SK-N-SH treated with all-trans-retinoic acid at 6 μM for 48 hours (cell line): Measurements from ENCODE around the gene BAX.

Experiments used
- ATAC-seq: fragments of 200-7000 bp; cut with Tn5 transposase; 3 replicates; pipeline ENCODE4 v1.9.1; 2020; ENCODE audit warnings: mild to moderate bottlenecking, moderate library complexity
- ARNTL ChIP-seq: fragments of 450-650 bp; formaldehyde crosslinking; IDR thresholded peaks from 2 replicates; pipeline ENCODE4 v1.5.0; 2020; ENCODE audit warnings: low read depth, mild to moderate bottlenecking, moderate library complexity, borderline replicate concordance
- BACH2 ChIP-seq: fragments of 250-450 bp; sonication (Bioruptor Pico); IDR thresholded peaks from 2 replicates; pipeline ENCODE4 v1.9.0; 2021; ENCODE audit warnings: mild to moderate bottlenecking, borderline replicate concordance
- ESRRG ChIP-seq: fragments of 250-450 bp; sonication (Bioruptor Pico); IDR thresholded peaks from 2 replicates; pipeline ENCODE4 v1.6.1; 2021; ENCODE audit warnings: mild to moderate bottlenecking
- GLIS3 ChIP-seq: fragments of 250-450 bp; sonication (Bioruptor Pico); IDR thresholded peaks from 2 replicates; pipeline ENCODE4 v1.5.0; 2020; ENCODE audit warnings: mild to moderate bottlenecking, moderate library complexity
- ISL1 ChIP-seq: fragments of 250-450 bp; sonication (Bioruptor Pico); IDR thresholded peaks from 2 replicates; pipeline ENCODE4 v2.1.2; 2022; ENCODE audit warnings: mild to moderate bottlenecking, moderate library complexity
- OSR1 ChIP-seq: fragments of 250-450 bp; sonication (Bioruptor Pico); IDR thresholded peaks from 2 replicates; pipeline ENCODE4 v1.8.0; 2022; ENCODE audit warnings: moderate library complexity, mild to moderate bottlenecking, inconsistent platforms
- RARB ChIP-seq: fragments of 250-450 bp; sonication (Bioruptor Pico); IDR thresholded peaks from 2 replicates; pipeline ENCODE4 v1.8.0; 2021; ENCODE audit warnings: mild to moderate bottlenecking, moderate library complexity
- SNAI2 ChIP-seq: fragments of 250-450 bp; sonication (Bioruptor Pico); IDR thresholded peaks from 2 replicates; pipeline ENCODE4 v1.5.0; 2020; ENCODE audit warnings: mild to moderate bottlenecking, moderate library complexity
- TCF4 ChIP-seq: fragments of 250-450 bp; sonication (Bioruptor Pico); IDR thresholded peaks from 2 replicates; pipeline ENCODE4 v1.8.0; 2021; ENCODE audit warnings: mild to moderate bottlenecking, moderate library complexity, borderline replicate concordance
- TOX ChIP-seq: fragments of 250-450 bp; sonication (Bioruptor Pico); IDR thresholded peaks from 2 replicates; pipeline ENCODE4 v1.8.0; 2021; ENCODE audit warnings: mild to moderate bottlenecking, moderate library complexity, borderline replicate concordance
- ZC3H10 ChIP-seq: fragments of 250-450 bp; sonication (Bioruptor Pico); IDR thresholded peaks from 2 replicates; pipeline ENCODE4 v1.5.1; 2021; ENCODE audit warnings: mild to moderate bottlenecking, moderate library complexity
- ZFP3 ChIP-seq: fragments of 250-450 bp; sonication (Bioruptor Pico); IDR thresholded peaks from 2 replicates; pipeline ENCODE4 v1.5.0; 2020; ENCODE audit warnings: mild to moderate bottlenecking, moderate library complexity
- ZFP30 ChIP-seq: fragments of 450-650 bp; formaldehyde crosslinking; IDR thresholded peaks from 2 replicates; pipeline ENCODE4 v1.5.0; 2022; ENCODE audit warnings: mild to moderate bottlenecking, moderate library complexity
- ZNF565 ChIP-seq: fragments of 450-650 bp; formaldehyde crosslinking; conservative IDR thresholded peaks from 2 replicates; pipeline ENCODE4 v1.5.0; 2020; ENCODE audit warnings: low read depth, mild to moderate bottlenecking, moderate library complexity
- ZNF70 ChIP-seq: fragments of 450-650 bp; formaldehyde crosslinking; IDR thresholded peaks from 2 replicates; pipeline ENCODE4 v1.5.0; 2020; ENCODE audit warnings: mild to moderate bottlenecking, moderate library complexity
- ZNF8 ChIP-seq: fragments of 450-650 bp; formaldehyde crosslinking; IDR thresholded peaks from 2 replicates; pipeline ENCODE4 v1.5.0; 2020; ENCODE audit warnings: mild to moderate bottlenecking, moderate library complexity
- TF ChIP-seq, protein P1 (sequence below): fragments of 250-450 bp; sonication (Bioruptor Pico); IDR thresholded peaks from 2 replicates; pipeline ENCODE4 v1.5.1; 2020; ENCODE audit warnings: low read depth, mild to moderate bottlenecking, moderate library complexity
- TF ChIP-seq, protein P2 (sequence below): fragments of 250-450 bp; sonication (Bioruptor Pico); IDR thresholded peaks from 2 replicates; pipeline ENCODE4 v1.8.0; 2020; ENCODE audit warnings: mild to moderate bottlenecking, moderate library complexity, borderline replicate concordance
- TF ChIP-seq, protein P3 (sequence below): fragments of 250-450 bp; sonication (Bioruptor Pico); IDR thresholded peaks from 2 replicates; pipeline ENCODE4 v1.5.1; 2021; ENCODE audit warnings: mild to moderate bottlenecking, moderate library complexity
- TF ChIP-seq, protein P4 (sequence below): fragments of 250-450 bp; sonication (Bioruptor Pico); IDR thresholded peaks from 2 replicates; pipeline ENCODE4 v1.8.0; 2021; ENCODE audit warnings: low read depth, mild to moderate bottlenecking, moderate library complexity, borderline replicate concordance
- TF ChIP-seq, protein P5 (sequence below): fragments of 250-450 bp; sonication (Bioruptor Pico); IDR thresholded peaks from 2 replicates; pipeline ENCODE4 v1.5.0; 2020; ENCODE audit warnings: mild to moderate bottlenecking, moderate library complexity

The BAX gene

DNA sequence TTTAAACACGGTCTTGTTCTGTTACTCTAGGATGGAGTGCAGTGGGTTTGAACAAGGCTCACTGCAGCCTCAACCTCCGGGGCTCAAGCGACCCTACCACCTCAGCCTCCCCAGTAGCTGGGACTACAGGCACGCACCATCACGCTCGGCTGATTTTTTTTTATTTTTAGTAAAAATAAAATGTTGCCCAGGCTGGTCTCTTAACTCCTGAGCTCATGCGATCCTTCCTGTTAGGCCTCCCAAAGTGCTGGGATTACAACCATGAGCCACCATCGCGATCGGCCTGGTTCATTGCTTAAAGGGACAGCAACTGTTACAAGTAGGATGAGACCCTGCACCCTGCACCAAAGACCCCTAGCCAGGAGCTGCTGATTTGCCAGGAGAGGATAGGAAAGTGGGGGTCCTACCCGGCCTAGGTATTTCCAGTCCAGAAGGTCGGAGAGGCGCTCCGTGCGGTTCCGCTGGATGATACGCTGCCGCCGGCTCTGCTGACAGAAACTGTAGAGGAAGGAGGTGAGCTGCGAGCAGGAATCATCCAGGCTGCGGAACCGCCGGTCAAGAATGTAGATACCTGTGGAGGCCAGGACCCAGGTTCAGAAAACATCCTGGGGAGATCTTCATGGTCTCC, 15.6 kb downstream of the BAX start:
- TF ChIP-seq BACH2 (CRISPR knock-in tag) = no peak
- TF ChIP-seq ESRRG (CRISPR knock-in tag) = no peak
- no peak for TF ChIP-seq TOX (CRISPR knock-in tag)
- TF ChIP-seq, protein P1, sequence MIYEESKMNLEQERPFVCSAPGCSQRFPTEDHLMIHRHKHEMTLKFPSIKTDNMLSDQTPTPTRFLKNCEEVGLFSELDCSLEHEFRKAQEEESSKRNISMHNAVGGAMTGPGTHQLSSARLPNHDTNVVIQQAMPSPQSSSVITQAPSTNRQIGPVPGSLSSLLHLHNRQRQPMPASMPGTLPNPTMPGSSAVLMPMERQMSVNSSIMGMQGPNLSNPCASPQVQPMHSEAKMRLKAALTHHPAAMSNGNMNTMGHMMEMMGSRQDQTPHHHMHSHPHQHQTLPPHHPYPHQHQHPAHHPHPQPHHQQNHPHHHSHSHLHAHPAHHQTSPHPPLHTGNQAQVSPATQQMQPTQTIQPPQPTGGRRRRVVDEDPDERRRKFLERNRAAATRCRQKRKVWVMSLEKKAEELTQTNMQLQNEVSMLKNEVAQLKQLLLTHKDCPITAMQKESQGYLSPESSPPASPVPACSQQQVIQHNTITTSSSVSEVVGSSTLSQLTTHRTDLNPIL (CRISPR knock-in tag) = no peak
- no peak for TF ChIP-seq ZC3H10 (CRISPR knock-in tag)
- TF ChIP-seq TCF4 = no peak
- TF ChIP-seq OSR1 (CRISPR knock-in tag) = no peak
- TF ChIP-seq ZFP30 (CRISPR knock-in tag) = no peak
- TF ChIP-seq, protein P2, sequence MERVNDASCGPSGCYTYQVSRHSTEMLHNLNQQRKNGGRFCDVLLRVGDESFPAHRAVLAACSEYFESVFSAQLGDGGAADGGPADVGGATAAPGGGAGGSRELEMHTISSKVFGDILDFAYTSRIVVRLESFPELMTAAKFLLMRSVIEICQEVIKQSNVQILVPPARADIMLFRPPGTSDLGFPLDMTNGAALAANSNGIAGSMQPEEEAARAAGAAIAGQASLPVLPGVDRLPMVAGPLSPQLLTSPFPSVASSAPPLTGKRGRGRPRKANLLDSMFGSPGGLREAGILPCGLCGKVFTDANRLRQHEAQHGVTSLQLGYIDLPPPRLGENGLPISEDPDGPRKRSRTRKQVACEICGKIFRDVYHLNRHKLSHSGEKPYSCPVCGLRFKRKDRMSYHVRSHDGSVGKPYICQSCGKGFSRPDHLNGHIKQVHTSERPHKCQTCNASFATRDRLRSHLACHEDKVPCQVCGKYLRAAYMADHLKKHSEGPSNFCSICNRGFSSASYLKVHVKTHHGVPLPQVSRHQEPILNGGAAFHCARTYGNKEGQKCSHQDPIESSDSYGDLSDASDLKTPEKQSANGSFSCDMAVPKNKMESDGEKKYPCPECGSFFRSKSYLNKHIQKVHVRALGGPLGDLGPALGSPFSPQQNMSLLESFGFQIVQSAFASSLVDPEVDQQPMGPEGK (CRISPR knock-in tag) = no peak
- TF ChIP-seq GLIS3 (CRISPR knock-in tag) = no peak
- TF ChIP-seq, protein P3, sequence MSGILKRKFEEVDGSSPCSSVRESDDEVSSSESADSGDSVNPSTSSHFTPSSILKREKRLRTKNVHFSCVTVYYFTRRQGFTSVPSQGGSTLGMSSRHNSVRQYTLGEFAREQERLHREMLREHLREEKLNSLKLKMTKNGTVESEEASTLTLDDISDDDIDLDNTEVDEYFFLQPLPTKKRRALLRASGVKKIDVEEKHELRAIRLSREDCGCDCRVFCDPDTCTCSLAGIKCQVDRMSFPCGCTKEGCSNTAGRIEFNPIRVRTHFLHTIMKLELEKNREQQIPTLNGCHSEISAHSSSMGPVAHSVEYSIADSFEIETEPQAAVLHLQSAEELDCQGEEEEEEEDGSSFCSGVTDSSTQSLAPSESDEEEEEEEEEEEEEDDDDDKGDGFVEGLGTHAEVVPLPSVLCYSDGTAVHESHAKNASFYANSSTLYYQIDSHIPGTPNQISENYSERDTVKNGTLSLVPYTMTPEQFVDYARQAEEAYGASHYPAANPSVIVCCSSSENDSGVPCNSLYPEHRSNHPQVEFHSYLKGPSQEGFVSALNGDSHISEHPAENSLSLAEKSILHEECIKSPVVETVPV (CRISPR knock-in tag) = no peak
- no peak for TF ChIP-seq ISL1
- no peak for TF ChIP-seq ZNF565 (CRISPR knock-in tag)
- TF ChIP-seq ZFP3 (CRISPR knock-in tag) = no peak
- TF ChIP-seq RARB (CRISPR knock-in tag) = no peak
- TF ChIP-seq, protein P4, sequence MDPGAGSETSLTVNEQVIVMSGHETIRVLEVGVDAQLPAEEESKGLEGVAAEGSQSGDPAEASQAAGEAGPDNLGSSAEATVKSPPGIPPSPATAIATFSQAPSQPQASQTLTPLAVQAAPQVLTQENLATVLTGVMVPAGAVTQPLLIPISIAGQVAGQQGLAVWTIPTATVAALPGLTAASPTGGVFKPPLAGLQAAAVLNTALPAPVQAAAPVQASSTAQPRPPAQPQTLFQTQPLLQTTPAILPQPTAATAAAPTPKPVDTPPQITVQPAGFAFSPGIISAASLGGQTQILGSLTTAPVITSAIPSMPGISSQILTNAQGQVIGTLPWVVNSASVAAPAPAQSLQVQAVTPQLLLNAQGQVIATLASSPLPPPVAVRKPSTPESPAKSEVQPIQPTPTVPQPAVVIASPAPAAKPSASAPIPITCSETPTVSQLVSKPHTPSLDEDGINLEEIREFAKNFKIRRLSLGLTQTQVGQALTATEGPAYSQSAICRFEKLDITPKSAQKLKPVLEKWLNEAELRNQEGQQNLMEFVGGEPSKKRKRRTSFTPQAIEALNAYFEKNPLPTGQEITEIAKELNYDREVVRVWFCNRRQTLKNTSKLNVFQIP (CRISPR knock-in tag) = no peak
- no peak for TF ChIP-seq ZNF8 (CRISPR knock-in tag)
- TF ChIP-seq, protein P5, sequence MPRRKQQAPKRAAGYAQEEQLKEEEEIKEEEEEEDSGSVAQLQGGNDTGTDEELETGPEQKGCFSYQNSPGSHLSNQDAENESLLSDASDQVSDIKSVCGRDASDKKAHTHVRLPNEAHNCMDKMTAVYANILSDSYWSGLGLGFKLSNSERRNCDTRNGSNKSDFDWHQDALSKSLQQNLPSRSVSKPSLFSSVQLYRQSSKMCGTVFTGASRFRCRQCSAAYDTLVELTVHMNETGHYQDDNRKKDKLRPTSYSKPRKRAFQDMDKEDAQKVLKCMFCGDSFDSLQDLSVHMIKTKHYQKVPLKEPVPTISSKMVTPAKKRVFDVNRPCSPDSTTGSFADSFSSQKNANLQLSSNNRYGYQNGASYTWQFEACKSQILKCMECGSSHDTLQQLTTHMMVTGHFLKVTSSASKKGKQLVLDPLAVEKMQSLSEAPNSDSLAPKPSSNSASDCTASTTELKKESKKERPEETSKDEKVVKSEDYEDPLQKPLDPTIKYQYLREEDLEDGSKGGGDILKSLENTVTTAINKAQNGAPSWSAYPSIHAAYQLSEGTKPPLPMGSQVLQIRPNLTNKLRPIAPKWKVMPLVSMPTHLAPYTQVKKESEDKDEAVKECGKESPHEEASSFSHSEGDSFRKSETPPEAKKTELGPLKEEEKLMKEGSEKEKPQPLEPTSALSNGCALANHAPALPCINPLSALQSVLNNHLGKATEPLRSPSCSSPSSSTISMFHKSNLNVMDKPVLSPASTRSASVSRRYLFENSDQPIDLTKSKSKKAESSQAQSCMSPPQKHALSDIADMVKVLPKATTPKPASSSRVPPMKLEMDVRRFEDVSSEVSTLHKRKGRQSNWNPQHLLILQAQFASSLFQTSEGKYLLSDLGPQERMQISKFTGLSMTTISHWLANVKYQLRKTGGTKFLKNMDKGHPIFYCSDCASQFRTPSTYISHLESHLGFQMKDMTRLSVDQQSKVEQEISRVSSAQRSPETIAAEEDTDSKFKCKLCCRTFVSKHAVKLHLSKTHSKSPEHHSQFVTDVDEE (CRISPR knock-in tag) = no peak
- TF ChIP-seq, all 23 proteins: peak for 0
- no peak for ATAC-seq

DNA sequence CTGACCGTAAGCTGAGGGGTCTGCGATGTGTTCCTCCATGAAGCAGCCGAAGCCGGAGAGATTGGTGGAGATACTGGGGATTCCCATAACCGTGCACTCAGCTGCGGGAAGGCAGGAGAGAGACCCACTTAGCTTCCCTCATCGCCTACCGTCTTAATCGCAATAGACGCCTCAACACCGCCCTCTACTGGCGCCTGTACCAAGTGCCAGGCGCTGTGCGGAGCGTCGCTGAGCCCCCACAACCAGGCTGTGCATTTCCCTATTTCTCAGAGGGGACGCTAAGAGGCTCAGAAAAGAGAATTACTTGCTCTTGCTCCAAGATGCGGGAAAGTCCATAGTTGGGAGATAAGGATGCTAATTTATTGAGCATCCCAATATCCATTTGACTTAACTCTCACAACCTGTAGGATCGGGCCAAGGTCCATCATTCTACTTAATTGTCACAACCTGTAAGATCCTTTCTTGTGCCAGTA, 16.3 kb downstream of the BAX start:
- peak; percentile 85 for ATAC-seq
- TF ChIP-seq TCF4 (no peak), TOX (CRISPR knock-in tag) (no peak), SNAI2 (CRISPR knock-in tag) (no peak), ARNTL (CRISPR knock-in tag) (no peak), GLIS3 (CRISPR knock-in tag) (no peak), BACH2 (CRISPR knock-in tag) (no peak), ZNF565 (CRISPR knock-in tag) (no peak), ZNF70 (CRISPR knock-in tag) (no peak), ZNF8 (CRISPR knock-in tag) (no peak), ISL1 (no peak), ZFP30 (CRISPR knock-in tag) (no peak), ZFP3 (CRISPR knock-in tag) (no peak), RARB (CRISPR knock-in tag) (no peak)
- TF ChIP-seq, protein P4 (CRISPR knock-in tag) = no peak
- TF ChIP-seq, protein P3 (CRISPR knock-in tag) = no peak
- TF ChIP-seq, all 23 proteins: peak for 0
